Stimulated activated CD8-positive, alpha-beta memory T cell treated with anti-CD3 and anti-CD28 coated beads, Interleukin-7, amount 100 ng/mL, for 24 hours (primary cell): Measurements from ENCODE around the gene NUTM2A.
"Not testable (repeated sequence)": the region's sequence is repeated elsewhere in the genome, so short reads cannot be mapped to it uniquely, and the experiment has no call there.

Source experiments
- DNase-seq: peaks from one replicate; pipeline ENCODE4 v3.0.0-alpha.2; 2020; ENCODE audit warnings: low read depth

Gene NUTM2A

DNA sequence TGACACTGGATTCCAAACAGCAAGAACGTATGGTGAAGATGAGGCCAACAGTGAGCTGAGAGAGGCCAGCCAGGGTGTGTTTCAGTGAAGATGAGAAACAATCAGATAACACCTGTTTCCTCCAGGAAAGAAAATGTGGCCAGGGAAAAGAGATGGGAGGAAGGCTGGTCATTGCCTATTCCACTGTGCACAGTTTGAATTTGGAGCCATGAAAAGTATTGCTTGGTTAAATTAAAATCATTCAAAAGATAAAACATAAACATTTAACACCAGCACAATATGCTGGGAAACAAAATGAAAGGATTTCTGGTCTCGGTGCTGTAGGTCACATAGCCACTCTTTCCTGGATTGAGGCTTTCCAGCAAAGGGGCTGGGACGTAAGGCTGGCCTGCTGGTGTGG lies at the start of gene NUTM2A:
Gene NUTM2A, plus strand, starts transcription at position 301 of the 400 bp plus-strand sequence. CDS start 383 bp downstream, outside the sequence.
- DNase-seq: not testable (repeated sequence)

DNA sequence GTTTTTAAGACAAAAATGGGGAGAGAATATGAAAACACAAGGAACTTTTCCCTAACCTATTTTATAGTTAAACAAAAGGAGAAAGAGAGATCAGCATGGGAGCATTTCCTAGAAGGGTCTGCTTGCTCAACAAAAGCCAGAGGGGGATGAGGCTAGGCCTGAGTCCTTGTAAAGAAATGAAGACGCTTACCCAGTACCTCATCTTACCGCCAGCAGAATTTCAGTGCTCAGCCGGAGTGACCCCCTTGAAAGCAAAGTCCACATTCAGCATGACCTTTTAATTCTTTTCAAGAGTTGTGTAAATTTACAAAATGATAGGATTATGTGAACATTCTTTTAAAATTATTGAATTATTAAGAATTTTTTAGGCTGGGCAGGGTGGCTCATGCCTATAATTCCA lies 47.7 kb upstream of the NUTM2A start:
- not testable (repeated sequence) for DNase-seq

- not testable (repeated sequence) for DNase-seq
Observed at GRCh38 chr10:87184421-87184820, 40.8 kb upstream of the NUTM2A start.

DNA sequence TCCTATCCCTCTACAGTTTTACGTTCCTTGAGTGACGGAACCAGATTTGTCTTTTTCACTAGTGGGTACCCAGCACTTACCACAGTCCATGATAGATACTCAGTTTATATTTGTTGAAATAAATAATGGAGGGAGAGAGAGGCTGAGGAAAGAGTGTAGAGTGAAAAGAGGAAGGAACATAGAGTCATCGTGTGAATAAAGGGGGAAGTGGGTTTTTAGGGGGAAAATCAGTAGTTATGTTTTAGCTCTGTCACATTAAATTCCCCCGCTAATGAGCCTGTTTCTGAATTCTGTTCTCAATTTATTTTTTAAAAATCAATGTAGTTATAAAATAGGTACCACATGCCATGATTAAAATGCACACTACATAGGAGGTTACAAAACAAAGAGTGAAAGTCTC lies 39.2 kb upstream of the NUTM2A start:
- DNase-seq: not testable (repeated sequence)

- not testable (repeated sequence) for DNase-seq
Observed at GRCh38 chr10:87187573-87187972, 37.7 kb upstream of the NUTM2A start.

DNA sequence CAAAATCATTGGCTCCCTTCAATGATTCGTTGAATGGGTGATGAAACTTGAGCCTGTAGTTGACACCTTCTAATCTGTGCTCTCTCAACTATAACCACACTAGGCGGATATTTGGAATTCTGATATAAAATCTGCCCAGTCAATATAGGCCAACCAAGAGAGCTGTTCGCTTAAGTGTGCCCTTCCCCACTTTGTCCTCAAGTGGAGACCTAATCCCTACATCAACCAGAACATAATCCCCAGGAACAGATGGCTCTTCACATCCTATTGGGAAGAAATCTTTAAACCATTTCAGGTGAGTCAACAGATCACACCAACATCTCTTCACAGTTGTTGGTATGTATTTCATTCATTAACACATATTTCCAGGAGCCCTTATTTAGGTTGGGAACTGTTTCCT lies 33.4 kb upstream of the NUTM2A start:
- DNase-seq: not testable (repeated sequence)

DNA sequence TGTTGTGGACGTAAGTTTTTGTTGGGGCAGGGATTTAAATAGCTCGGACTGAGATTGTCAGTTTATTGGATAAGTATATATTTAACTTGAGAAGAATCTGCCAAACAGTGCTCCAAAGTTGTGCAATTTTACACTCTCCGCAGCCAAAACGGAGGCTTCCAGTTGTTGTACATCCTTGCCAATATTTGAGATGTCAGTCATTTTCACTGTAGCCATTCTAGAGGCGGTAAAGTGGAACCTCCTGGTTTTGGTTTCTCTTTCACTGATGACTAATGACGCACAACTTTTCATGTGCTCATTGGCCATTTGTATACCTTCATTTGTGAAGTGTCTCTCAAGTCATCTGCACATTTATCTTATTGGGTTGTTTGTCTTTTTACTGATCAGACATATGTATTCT lies 24.3 kb upstream of the NUTM2A start:
- not testable (repeated sequence) for DNase-seq

DNA sequence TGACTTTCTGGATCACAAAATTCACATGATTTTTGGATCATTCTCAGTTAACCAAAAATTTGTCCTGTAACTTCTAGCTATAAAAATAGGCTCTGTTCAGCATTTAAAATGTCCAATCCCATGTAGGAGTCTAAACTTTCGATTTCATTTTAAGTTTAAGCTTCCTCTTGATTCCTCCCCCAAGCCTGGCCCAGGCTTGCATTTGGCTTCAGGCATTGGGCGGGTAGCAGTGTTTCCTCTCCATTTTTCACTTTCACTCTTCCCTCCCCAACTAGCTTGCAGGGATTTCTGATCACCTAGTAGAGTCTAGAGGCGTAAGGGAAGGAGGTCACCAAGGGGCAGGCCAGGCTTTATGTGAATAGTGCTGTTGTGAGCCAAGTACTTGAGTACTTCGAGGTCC lies 20.4 kb upstream of the NUTM2A start:
- not testable (repeated sequence) for DNase-seq

DNA sequence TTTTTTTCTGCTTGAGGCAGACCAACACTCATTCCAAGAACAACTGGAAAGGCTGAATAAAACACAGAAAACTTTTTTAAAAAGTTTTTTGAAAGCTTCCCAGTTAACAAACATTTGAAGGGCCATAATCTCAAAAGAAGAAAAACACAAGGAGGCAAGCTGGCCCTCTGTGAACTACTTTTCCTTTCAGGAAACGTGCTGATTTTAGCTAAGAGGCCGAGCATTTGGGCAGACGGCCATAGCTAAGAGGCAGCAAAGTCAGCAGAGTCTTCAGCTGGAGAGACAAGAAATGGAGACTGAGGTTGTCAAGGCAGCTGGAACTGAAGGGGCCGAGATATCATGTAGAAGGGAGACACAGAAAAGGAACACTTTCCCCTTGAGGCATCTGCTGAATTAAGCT lies 18.3 kb upstream of the NUTM2A start:
- DNase-seq: not testable (repeated sequence)

DNA sequence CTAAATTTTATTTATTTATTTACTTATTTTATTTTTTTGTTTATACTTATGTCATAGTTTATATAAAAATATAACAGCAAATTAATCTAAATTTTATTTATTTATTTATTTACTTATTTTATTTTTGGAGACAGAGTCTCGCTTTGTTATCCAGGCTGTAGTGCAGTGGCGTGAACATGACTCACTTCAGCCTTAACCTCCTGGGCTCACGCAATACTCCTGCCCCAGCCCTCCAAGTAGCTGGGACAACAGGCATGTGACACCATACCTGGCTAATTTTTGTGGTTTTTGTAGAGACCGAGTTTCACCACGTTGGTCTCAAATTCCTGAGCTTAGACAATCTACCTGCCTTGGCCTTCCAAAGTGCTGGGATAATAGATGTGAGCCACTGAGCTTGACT lies 14.9 kb upstream of the NUTM2A start:
- DNase-seq: not testable (repeated sequence)

DNA sequence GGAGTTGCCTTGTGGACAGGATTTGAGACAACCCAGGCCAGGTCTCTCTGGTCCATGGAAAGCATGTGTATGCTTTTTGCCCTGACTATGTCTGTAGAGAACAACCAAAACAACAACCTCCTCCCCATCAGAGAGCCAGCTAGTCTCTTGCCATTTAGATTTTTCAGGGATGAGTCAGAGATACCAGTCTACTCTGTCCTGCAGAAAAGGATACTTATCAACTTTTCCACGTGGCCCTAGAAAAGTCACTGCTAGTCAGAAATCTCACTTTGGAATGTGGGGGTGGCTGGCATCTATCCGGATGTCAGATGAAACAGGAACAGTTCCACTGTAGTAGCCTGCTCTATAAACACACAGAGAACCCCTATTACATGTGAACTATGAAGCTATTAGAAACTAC lies 13.4 kb upstream of the NUTM2A start:
- not testable (repeated sequence) for DNase-seq

- not testable (repeated sequence) for DNase-seq
Observed at GRCh38 chr10:87213150-87213765, 12.0 kb upstream of the NUTM2A start.

DNA sequence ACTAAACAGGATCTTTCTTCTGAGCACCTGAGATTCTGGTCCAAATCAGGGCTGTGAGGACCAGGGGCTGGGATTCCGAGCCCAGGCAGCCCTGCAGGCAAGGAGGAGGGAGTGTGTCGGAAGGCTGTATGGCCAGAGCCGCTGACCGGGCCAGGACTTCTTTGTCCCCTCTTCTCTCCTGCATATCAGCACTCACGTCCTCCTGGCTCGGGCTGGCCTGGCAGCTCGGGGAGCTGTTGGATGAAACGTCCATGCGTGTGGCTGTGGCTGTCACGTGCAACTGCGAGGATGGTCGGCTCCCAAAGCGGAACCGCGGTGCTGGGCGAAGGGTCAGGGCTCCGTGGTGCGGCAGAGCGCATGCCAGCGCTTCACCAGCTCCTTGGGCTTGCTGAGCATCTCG lies 11.4 kb upstream of the NUTM2A start:
- DNase-seq: not testable (repeated sequence)

- DNase-seq: not testable (repeated sequence)
Observed at GRCh38 chr10:87216120-87216519, 9.1 kb upstream of the NUTM2A start.

DNA sequence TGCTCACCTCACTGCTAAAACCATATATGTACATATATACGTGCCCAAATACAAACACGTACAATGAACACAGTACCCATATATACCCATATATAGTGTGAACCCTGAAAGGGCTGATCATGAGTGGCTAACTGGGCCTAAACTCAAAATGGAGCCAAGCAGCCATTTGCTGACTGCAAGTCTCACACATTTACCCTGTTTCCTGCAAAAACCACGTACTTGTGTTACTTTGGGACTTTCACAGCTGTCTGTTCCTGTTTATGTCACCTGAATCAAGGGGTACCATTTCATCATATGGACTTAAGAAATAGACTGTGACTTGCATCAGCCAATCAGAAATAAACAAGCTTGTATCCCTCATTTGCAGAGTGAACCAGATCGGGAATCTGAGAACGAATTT lies 5.9 kb upstream of the NUTM2A start:
- not testable (repeated sequence) for DNase-seq

DNA sequence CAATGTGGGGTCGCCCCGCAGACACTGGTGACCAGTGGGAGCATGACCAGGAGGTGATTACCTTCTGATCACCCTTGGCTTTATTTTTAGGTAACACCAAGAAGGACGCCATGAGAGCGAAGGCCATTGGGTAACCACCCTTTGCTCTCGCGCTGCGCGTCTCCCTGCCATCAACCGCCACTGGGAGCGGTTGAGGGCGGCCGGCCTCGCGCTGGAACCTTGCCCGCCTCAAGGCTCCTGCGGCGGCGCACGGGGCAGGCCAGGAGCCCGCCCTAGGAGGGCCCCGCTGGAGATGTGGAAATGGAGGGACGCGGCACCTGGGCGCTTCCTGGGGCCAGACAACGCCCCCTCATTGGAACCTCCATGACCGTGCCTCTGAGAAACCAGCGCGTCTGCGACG lies 2.5 kb upstream of the NUTM2A start:
- DNase-seq: not testable (repeated sequence)

DNA sequence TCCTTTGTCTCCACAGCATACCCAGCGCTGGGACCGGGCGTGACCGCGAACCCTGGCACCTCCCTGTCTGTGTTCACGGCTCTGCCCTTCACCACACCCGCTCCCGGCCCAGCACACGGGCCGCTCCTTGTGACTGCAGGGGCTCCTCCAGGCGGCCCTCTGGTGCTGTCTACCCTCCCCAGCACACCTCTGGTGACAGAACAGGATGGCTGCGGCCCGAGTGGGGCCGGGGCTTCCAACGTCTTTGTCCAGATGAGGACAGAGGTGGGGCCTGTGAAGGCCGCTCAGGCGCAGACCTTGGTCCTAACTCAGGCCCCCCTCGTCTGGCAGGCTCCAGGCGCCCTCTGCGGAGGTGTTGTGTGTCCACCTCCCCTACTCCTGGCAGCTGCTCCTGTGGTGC lies 3.0 kb downstream of the NUTM2A start:
- DNase-seq: not testable (repeated sequence)

DNA sequence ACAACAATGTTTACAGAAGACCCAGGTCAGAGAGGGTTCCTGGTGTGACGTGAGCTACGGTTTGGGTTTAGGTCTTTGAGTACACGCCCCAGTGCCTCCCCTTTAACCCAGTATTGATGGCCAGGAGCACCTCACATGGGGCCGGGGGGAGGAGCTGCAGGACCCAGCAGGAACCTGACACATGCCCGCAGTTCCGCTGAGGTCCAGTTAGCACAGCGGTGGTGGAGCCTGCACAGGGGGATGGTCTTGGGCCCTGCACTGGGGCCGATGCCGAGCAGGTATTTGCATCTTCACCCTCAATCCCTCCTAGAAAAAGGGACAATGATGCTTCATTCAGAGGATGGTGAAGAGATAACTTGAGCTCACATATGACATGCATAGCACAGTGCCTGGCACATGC lies 4.0 kb downstream of the NUTM2A start:
- DNase-seq: not testable (repeated sequence)

GRCh38 chr10:87234854-87235253 lies 9.6 kb downstream of the NUTM2A start:
- not testable (repeated sequence) for DNase-seq

GRCh38 chr10:87237244-87237643 lies 12.0 kb downstream of the NUTM2A start:
- not testable (repeated sequence) for DNase-seq

- DNase-seq: not testable (repeated sequence)
Observed at GRCh38 chr10:87239346-87239808, 14.1 kb downstream of the NUTM2A start.

- not testable (repeated sequence) for DNase-seq
Observed at GRCh38 chr10:87242192-87242591, 16.9 kb downstream of the NUTM2A start.

DNA sequence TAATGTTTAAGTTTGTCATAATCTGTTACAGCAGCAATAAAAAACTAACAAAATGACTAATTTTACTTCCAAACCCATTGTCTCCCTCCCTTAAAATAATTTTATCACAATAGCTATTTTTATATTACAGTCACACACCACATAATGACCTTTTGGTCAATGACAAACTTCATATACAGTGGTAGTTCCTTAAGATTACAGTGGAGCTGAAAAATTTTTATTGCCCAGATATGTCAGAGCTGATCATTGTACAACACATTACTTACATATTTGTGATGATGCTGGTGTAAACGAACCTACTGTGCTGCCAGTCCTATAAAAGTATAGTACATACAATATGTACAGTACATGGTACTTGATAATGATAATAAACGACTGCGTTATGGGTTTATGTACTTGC lies 22.1 kb downstream of the NUTM2A start:
- DNase-seq: not testable (repeated sequence)

- not testable (repeated sequence) for DNase-seq
Observed at GRCh38 chr10:87248818-87249353, 23.6 kb downstream of the NUTM2A start.
